Prostate gland (tissue), 2 donors: ENCODE measurements around the gene ADARB1.

Experiments used
- POLR2AphosphoS5 ChIP-seq: sonication (generic); formaldehyde crosslinking; IDR thresholded peaks from one replicate; pipeline ENCODE4 v1.6.1; 2017; ENCODE audit warnings: antibody characterized with exemption
- TF ChIP-seq, protein P1 (sequence below), 4 experiments: fragments of 200-600 bp in 2 of 4; fragments of 450-650 bp in 2 of 4; sonication (generic) in 2 of 4; IDR thresholded peaks; 1 replicate in 3 of 4; 2 replicates in 1 of 4; pipeline ENCODE4 v1.5.1; 2016 to 2019; ENCODE audit warnings: antibody characterized with exemption in 4 of 4, mild to moderate bottlenecking in 2 of 4, moderate library complexity in 2 of 4

DNA sequence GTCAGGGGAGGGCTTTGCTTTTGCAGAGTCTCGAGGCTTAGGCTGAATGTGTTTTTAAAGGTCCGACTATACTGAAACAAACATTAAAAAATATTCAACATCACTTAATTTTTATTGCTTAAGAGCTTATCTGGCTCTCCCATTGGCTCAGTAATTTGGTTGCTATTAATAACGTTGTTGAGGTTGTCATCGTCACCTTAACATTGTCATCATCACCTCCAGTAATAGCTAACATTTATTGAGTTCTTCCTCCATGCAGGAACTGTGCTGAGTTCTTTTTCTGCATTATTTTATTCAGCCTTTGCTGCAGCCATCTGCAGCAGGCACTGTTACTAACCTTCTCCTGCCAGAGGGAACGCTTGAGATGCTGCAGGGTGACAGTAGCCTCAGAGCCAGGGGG lies 40.1 kb downstream of the ADARB1 start:
- TF ChIP-seq, protein P1, sequence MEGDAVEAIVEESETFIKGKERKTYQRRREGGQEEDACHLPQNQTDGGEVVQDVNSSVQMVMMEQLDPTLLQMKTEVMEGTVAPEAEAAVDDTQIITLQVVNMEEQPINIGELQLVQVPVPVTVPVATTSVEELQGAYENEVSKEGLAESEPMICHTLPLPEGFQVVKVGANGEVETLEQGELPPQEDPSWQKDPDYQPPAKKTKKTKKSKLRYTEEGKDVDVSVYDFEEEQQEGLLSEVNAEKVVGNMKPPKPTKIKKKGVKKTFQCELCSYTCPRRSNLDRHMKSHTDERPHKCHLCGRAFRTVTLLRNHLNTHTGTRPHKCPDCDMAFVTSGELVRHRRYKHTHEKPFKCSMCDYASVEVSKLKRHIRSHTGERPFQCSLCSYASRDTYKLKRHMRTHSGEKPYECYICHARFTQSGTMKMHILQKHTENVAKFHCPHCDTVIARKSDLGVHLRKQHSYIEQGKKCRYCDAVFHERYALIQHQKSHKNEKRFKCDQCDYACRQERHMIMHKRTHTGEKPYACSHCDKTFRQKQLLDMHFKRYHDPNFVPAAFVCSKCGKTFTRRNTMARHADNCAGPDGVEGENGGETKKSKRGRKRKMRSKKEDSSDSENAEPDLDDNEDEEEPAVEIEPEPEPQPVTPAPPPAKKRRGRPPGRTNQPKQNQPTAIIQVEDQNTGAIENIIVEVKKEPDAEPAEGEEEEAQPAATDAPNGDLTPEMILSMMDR (IDR thresholded peaks at IDR 0.05): no peak
- TF ChIP-seq POLR2AphosphoS5: no peak
